CD4-positive, alpha-beta T cell treated with Interleukin-17A for 4 hours (primary cell): ENCODE results near the gene ANO6.
"Not testable (repeated sequence)": the region's sequence is repeated elsewhere in the genome, so short reads cannot be mapped to it uniquely, and the experiment has no call there.

ENCODE experiments used
- DNase-seq: peaks from one replicate; pipeline ENCODE4 v3.0.0-alpha.2; 2020; ENCODE audit warnings: mixed read lengths

ANO6 gene

DNA sequence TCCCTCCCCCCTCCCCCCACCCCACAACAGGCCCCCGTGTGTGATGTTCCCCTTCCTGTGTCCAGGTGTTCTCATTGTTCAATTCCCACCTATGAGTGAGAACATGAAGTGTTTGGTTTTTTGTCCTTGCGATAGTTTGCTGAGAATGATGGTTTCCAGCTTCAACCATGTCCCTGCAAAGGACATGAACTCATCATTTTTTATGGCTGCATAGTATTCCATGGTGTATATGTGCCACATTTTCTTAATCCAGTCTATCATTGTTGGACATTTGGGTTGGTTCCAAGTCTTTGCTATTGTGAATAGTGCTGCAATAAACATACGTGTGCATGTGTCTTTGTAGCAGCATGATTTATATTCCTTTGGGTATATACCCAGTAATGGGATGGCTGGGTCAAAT lies 101.4 kb downstream of the ANO6 start:
- DNase-seq = not testable (repeated sequence)

- DNase-seq = no peak
Measured at GRCh38 chr12:45322810-45323209, 106.9 kb downstream of the ANO6 start.

- no peak for DNase-seq
Measured at GRCh38 chr12:45324391-45324790, 108.5 kb downstream of the ANO6 start.

DNA sequence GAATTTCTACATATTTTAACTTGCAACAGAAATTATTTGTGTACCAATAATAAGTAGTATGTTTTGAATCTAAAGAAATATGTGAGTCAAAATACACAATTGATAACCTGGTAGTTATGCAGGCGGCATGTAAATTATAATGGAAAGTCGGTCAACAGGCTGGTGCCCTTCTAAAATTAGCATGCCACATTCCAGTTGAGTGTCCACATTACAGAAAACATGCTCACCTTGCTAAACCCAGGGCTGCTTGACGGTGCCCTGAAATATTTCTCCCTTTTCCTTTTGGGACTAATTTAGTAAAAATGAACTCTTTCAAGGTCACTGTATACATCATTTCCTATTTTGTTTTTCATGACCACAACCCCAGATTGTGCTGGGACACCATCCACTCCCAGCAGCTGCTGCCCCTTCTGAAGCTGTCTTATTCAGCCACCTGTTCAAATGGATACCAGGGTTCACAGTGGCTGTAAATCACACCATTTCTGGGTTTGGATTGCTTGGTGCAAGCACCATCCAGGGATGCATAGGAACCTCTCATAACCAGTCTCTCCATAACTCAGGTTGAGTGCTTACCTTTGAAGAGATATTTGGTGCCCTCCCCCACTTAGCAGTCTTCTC lies 110.6 kb downstream of the ANO6 start:
- DNase-seq = no peak

GRCh38 chr12:45327823-45328383 lies 112.0 kb downstream of the ANO6 start:
- no peak for DNase-seq

DNA sequence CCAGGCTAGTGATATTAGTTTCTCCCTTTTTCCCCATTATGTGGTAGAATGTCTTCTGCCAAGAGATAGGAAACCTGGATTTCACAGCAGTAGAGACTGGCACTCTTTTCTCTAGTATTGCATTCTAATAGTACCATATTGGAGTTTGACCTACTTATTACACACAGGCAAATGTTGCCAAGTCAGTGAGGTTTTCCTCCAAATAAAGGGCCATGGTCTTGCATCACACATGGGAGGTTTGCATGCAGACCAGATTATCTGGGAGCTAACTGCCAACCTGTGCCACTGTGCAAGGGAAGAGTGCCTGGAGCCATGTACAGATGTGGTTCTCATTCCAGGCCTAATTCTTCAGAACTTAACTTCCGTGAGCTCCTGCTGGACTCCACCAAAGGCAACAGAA lies 113.3 kb downstream of the ANO6 start:
- DNase-seq = no peak

GRCh38 chr12:45329702-45330101 lies 113.8 kb downstream of the ANO6 start:
- DNase-seq = no peak

- no peak for DNase-seq
Measured at GRCh38 chr12:45331552-45331951, 115.7 kb downstream of the ANO6 start.

- no peak for DNase-seq
Measured at GRCh38 chr12:45334396-45334795, 118.5 kb downstream of the ANO6 start.

DNA sequence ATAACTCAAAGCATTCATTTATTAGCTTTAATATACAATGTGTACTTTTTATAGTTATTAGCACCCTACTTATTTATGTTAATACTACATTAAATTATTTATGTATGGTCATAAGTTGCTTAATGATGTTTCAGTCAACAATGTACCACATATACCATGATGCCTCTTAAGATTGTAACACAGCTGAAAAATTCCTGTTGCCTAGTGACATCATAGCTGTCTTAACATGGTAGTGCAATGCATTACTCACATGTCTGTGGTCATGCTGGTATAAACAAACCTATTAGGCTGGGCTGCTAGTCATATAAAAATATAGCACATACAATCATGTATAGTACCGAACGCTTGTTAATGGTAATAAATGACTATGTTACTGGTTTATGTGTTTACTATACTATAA lies 120.4 kb downstream of the ANO6 start:
- DNase-seq = no peak

- DNase-seq = no peak
Measured at GRCh38 chr12:45336762-45337596, 121.1 kb downstream of the ANO6 start.

DNA sequence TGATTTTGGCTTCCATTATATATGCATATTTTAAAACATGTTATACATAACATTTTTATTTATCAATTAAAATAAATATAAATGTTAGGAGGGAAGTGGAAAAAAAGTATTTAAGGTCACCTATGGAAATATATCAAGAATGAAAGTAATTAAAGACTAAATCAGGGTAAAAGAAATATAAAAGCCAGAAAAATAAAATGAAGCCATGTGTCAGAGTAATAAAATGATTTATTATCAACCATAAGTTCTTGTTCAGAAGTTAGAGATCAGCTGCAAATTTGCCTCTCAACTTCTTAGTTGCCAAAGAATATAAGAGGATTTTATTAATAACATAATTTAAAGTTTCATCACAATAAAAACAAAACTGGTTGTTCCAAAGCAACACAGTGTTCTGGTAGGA lies 121.9 kb downstream of the ANO6 start:
- no peak for DNase-seq

DNA sequence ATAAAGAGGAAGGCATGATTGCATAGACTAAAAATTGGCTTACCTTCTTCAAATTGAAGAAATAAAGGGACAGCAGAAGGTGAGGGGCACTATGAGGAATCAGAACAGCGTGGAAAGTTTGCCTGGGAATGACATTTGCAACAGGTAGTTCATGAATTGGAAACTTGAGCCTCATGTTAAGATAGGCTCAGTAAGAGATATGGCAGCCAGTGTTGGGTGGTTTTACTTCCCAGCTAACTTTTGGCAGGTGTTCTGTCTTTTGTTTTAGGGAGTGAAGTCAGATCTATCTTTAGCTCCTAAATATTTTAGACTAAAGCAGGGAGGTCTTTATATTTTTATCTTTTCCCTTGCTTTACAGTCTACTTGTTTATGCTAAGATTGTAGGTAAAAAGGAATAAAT lies 122.4 kb downstream of the ANO6 start:
- DNase-seq = no peak

DNA sequence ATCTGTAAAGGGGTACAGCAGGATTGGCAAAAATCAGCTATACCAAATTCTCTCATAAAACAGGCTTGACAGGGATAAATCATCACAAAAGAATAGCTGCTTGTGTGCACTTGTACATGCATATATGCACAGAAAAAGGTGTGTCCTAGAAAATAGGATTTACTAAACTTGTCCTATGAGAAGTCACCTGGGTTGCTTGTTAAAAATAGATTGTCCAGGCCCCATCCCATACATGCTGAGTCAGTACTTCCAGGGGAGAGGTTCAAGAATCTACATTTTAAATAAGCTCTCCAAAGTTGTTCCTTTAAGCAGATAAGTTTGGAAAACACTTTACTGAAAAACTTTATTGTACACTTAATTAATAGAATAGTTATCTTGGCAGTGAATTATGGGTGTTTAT lies 123.1 kb downstream of the ANO6 start:
- DNase-seq = no peak

DNA sequence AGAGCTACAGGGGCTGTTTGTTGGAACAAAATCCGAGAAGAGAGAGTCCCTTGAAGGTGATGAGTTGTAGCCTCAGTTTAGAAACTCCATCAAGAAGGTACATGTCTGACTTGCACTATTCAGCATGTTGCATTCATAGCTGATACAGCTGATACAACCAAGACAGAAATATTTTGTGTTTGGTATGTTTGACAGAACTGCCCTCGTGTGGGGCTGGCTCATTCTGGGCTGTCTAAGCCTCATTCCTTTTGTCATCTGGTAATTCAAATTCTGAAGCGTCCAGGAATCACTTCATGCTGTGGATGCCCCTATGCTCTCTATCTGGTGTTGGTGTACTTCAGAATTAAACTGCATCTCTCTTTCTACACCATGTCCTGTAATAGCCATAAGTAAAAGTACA lies 126.3 kb downstream of the ANO6 start:
- DNase-seq = no peak

DNA sequence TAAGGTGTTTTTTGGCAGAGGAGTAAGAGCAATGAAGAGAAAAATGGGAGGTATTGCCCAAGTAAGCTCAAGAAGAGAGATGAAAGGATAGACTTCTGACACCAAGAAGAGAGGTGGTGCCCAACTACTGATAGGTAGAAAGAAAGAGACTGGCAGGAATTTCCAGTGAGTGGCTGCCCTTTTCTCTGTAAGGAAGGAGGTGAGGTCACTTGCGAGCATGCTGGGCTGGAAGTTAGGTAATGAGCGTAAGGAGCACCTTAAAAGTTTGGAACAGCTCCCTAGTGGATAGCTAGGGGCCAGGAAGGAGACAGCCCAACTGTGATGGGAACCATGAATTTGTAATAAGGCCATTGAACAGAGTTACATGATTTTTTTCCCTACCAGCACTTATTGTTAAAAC lies 127.0 kb downstream of the ANO6 start:
- DNase-seq = no peak

- DNase-seq = no peak
Measured at GRCh38 chr12:45343269-45344051, 127.6 kb downstream of the ANO6 start.

DNA sequence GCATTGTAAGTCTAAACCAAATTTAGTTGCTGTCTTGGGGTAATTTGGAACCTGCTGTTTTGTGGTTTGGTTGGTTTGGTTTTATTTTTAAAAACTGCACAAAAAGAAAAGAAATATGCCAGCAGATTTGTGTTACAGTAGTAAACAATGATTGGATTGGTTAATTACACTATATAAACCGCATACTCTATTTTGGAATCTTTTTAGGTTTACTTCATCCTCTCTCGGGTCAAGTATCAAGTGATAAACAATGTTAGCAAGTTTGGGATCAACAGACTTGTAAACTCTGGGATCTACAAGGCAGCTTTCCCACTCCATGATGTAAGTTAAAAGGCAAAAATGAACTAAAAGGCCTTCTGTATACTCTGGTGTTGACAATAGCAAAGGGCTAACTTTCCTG lies 132.4 kb downstream of the ANO6 start:
- DNase-seq = no peak

DNA sequence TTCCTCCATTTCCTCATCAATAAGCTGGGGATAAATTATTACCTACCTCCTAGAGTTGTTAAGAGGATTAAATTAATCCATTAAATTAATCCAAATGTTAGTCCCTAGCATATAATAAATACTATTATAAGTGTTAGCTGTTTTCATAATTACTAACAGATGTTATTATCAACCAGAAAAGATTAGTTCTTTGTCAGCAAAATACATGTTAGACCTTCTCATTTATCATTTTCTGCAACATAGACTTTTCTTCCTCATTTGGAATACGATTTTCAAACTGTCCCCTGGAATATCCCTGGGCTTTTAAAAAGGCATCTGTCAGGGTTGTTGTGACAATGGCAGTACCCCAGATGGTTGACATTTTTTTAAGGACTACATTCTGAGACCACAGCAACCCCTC lies 133.1 kb downstream of the ANO6 start:
- DNase-seq = no peak

DNA sequence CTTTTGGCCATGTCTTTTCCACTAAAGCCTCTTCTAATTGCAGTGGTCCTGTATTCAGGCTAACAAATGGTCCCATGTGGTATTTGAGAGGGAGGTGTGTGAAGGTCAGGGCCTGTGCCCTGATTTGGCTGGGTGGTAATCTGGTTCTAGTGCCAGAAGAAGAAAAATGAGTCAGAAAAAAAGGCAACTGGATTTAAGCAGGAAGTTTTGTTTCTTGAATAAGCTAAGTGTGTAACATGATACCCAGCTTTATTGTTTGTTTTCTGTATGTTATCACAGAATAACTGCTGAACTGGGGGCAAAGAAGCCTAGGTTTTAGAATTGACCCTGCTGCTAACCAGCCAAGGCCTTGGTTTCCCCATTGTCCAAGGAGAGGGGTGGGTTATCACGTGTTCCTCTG lies 134.0 kb downstream of the ANO6 start:
- DNase-seq = no peak

GRCh38 chr12:45350861-45351260 lies 135.0 kb downstream of the ANO6 start:
- no peak for DNase-seq

GRCh38 chr12:45351921-45352670 lies 136.2 kb downstream of the ANO6 start:
- DNase-seq = no peak

DNA sequence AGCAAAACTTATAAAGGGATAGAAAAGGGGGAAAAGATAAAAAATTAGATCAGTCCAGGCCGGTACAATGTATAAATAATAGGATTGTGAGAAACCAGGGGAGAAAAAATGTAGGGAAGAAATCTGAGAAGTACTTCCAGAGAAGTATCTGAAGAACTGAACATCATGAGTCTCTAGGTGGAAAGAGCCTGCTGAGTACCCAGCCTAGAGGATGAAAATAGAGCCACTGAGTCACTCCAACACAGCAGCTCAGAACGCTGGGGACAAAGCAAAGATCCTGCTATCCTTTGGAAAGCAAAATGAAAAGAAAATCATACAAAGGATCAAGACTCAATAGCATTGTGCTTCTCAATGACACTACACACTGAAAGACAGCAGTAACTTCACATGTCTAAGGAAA lies 138.0 kb downstream of the ANO6 start:
- no peak for DNase-seq
